Colonic mucosa (tissue), 4 donors: Measurements from ENCODE around the gene TMED3. TPM values are rescaled to one million over a fixed set of nuclear protein-coding genes. Genes with fewer than 3 reads are reported as not detected.

ENCODE experiments used
- DNase-seq: peaks from one replicate; pipeline ENCODE4 v3.0.0-alpha.2; 2020
- H3K27ac ChIP-seq: fragments of 200-600 bp; one replicate; pipeline ENCODE4 v1.8.0; 2021
- H3K27me3 ChIP-seq: fragments of 200-600 bp; one replicate; pipeline ENCODE4 v1.8.0; 2021
- H3K36me3 ChIP-seq: fragments of 200-600 bp; one replicate; pipeline ENCODE4 v1.8.0; 2021
- H3K4me1 ChIP-seq: fragments of 200-600 bp; one replicate; pipeline ENCODE4 v1.8.0; 2021; ENCODE audit warnings: mild to moderate bottlenecking
- H3K4me3 ChIP-seq: fragments of 200-600 bp; one replicate; pipeline ENCODE4 v1.8.0; 2021
- H3K9ac ChIP-seq, 2 donors: one replicate each; pipeline ENCODE4 v1.7.0; 2013; ENCODE audit warnings: control low read depth in 2 of 2, low read depth in 2 of 2, low read length in 2 of 2
- H3K9me3 ChIP-seq: fragments of 200-600 bp; one replicate; pipeline ENCODE4 v1.8.0; 2021
- intact Hi-C: fragments of 100-400 bp; cut with DNase I; formaldehyde crosslinking; loops from one replicate; pipeline ENCODE4 v1.14.1; 2022
- total RNA-seq, 2 donors: library from RNA; stranded (reverse); fragmentation: NEBNext Ultra II Directional in 1 of 2; extraction: Animal tissue kit (Norgen Biotek cat#: 25700) in 1 of 2; gene quantifications; one replicate each; pipeline ENCODE4 v1.2.1, GENCODE V29; 2021
- TF ChIP-seq, protein P1 (sequence below): fragments of 200-600 bp; IDR thresholded peaks from one replicate; pipeline ENCODE4 v1.8.0; 2022; ENCODE audit warnings: antibody characterized with exemption, mild to moderate bottlenecking
- donor health status: healthy.
- donor health status: DM: no; HTN: no; CAD: no.
- donor health status: DM: no; HTN: no; CAD: no.

TMED3 gene
- total RNA-seq, 2 donors from 2014 or later, result 84.7 to 96.0 TPM

DNA sequence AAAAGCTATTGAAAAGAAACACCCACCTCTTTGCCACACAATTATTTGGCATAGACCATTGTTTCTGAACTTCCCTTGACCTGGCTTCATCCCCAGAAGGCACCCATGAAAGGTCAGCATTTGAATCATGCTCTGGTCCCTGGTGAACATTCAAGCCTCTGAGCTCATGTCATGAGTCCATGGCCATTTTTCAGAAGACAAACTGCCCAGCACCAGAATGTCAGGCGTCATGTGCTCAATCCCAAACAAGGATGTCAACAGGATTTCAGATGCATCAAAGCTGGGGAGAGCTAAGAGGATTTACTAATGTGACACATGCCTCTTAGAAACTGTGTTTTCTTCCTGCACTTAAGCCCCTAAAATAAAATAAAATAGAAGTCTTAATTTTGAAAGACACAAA lies 41.3 kb downstream of the TMED3 start:
- Histone ChIP-seq H3K4me1 (no peaks in the 10 kb centered on the region), H3K9me3 (no peaks in the 10 kb centered on the region), H3K36me3 (no peaks in the 10 kb centered on the region), H3K4me3 (no peak overlapping the region), H3K27me3 (no peaks in the 10 kb centered on the region), H3K9ac (no peak overlapping the region), H3K27ac (no peak overlapping the region)
- DNase-seq, result no peak
- intact Hi-C loops, result no loop called here
- TF ChIP-seq, protein P1, sequence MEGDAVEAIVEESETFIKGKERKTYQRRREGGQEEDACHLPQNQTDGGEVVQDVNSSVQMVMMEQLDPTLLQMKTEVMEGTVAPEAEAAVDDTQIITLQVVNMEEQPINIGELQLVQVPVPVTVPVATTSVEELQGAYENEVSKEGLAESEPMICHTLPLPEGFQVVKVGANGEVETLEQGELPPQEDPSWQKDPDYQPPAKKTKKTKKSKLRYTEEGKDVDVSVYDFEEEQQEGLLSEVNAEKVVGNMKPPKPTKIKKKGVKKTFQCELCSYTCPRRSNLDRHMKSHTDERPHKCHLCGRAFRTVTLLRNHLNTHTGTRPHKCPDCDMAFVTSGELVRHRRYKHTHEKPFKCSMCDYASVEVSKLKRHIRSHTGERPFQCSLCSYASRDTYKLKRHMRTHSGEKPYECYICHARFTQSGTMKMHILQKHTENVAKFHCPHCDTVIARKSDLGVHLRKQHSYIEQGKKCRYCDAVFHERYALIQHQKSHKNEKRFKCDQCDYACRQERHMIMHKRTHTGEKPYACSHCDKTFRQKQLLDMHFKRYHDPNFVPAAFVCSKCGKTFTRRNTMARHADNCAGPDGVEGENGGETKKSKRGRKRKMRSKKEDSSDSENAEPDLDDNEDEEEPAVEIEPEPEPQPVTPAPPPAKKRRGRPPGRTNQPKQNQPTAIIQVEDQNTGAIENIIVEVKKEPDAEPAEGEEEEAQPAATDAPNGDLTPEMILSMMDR, result no peak

DNA sequence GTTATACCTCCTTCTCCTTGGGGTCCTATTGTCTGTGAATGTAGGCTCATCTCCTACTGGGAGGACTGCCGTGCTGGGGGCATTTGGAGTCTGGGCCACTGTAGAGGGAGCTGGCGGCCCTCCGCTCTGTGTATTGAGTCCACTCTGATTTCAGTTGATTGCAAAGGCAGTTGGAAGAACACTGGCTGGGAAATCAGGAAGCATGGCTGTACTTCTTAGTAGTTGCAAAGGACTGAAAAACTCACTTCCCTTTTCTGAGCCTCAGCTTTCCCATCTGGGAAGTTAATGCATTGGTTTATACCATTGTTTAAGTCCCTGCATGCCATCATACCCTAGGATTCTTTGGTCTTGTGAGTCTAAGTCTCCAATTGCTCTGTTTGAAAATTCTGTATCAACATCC lies 46.7 kb downstream of the TMED3 start:
- H3K27me3 ChIP-seq, result no peaks in the 10 kb centered on the region
- intact Hi-C loops, result no loop called here
- TF ChIP-seq, protein P1, result no peak
- H3K9me3 ChIP-seq, result no peaks in the 10 kb centered on the region
- no peak overlapping the region for H3K27ac ChIP-seq
- no peak overlapping the region for H3K4me3 ChIP-seq
- no peak overlapping the region for H3K9ac ChIP-seq
- DNase-seq, result no peak
- no peaks in the 10 kb centered on the region for H3K36me3 ChIP-seq
- no peaks in the 10 kb centered on the region for H3K4me1 ChIP-seq

DNA sequence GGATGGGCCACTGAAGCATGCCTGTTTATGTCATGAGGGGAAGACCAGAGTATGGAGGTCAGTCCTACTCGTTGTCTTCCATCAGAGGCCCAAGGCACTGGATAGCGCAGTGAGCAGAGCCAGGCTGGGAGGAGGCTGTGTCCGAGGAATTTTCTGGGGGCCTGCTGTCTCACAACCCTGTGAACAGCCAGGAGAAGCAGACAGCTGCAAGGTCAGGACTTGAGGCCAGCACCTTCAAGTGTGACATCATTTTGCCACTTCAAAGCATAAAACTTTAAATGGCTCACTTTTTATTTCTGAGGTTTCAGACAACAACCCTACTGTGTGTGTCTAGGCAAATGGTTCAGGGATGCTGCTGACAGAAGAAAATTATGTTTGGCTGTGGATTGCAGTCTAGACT lies 47.2 kb downstream of the TMED3 start:
- Histone ChIP-seq H3K4me1 (no peaks in the 10 kb centered on the region), H3K27ac (no peak overlapping the region), H3K4me3 (no peak overlapping the region), H3K9ac (no peak overlapping the region), H3K9me3 (no peaks in the 10 kb centered on the region), H3K36me3 (no peaks in the 10 kb centered on the region), H3K27me3 (no peaks in the 10 kb centered on the region)
- TF ChIP-seq, protein P1, result no peak
- no peak for DNase-seq
- intact Hi-C loops, result no loop called here

DNA sequence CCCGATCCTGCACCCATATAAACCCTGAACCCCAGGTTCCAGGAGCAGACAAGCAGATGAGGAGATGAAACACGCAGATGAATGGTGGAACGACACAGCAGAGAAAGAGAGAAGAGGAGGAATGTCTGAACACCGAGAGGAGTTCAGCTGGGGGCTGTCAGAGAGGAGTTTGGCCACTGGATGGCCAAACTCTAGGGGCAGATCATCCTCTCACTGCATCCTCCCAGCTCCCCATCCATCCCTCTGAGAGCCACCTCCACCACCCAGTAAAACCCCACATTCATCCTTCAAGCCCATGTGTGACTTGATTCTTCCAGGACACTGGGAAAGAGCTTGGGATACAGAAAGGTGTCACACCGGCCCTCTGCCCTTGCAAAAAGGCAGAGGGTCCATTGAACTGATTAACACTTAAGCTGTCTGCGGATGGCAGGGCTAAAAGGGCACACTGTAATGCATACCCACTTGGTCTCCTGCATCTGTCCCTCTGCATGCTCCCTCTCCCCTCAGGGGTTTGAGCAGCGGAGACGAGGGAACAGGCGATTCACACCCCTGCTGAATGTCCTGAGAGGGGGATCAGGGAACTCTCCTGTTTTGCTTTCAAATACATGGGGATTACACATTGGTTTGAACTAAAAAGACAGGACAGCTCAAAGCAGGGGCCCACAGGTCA lies 53.8 kb downstream of the TMED3 start:
- Histone ChIP-seq H3K36me3 (no peaks in the 10 kb centered on the region), H3K27ac (no peak overlapping the region), H3K4me1 (no peaks in the 10 kb centered on the region), H3K27me3 (no peaks in the 10 kb centered on the region), H3K9me3 (no peaks in the 10 kb centered on the region), H3K9ac (no peak overlapping the region), H3K4me3 (no peak overlapping the region)
- DNase-seq, result no peak
- TF ChIP-seq, protein P1, result no peak
- intact Hi-C loops, result no loop called here

DNA sequence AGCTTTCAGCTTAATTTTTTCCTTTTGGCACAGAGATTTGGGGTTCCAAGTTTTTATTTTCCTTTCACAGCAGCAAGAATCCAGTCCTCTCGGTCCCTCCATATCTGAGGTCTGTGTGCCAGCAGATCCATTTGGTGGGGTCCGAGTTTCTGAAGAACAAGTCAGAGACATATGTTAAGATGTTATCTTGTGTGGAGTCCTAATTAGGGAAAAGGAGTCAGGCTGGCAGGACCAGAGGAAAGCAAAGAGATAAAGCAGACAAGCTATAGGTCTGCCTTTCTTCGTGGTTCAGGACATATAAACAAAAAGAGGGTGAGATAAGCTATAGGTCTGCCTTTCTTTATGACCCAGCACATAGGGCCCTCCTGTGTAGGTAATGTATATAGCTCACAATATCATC lies 54.9 kb downstream of the TMED3 start:
- Histone ChIP-seq H3K36me3 (no peaks in the 10 kb centered on the region), H3K27ac (no peak overlapping the region), H3K9me3 (no peaks in the 10 kb centered on the region), H3K9ac (no peak overlapping the region), H3K4me3 (no peak overlapping the region), H3K4me1 (no peaks in the 10 kb centered on the region), H3K27me3 (no peaks in the 10 kb centered on the region)
- TF ChIP-seq, protein P1, result no peak
- intact Hi-C loops, result no loop called here
- DNase-seq, result no peak
